DMS79 (cell line): ENCODE data around the gene FLACC1.
"Not testable (repeated sequence)": the region's sequence is repeated elsewhere in the genome, so short reads cannot be mapped to it uniquely, and the experiment has no call there.

ENCODE experiments used
- DNase-seq: peaks from one replicate; lab custom pipeline; 2025; lab: John Stamatoyannopoulos, UW

The FLACC1 gene

GRCh38 chr2:201348758-201349157 is 8.4 kb downstream of the FLACC1 start:
- no peak for DNase-seq

- no peak for DNase-seq
Observed at GRCh38 chr2:201347138-201347537, 10.0 kb downstream of the FLACC1 start.

- DNase-seq: no peak
Observed at GRCh38 chr2:201345625-201346213, 11.4 kb downstream of the FLACC1 start.

- no peak for DNase-seq
Observed at GRCh38 chr2:201344663-201345366, 12.3 kb downstream of the FLACC1 start.

- DNase-seq: no peak
Observed at GRCh38 chr2:201343559-201343958, 13.6 kb downstream of the FLACC1 start.

- DNase-seq: no peak
Observed at GRCh38 chr2:201342923-201343322, 14.2 kb downstream of the FLACC1 start.

- DNase-seq: no peak
Observed at GRCh38 chr2:201329409-201329808, 27.7 kb downstream of the FLACC1 start.

- no peak for DNase-seq
Observed at GRCh38 chr2:201327678-201328077, 29.5 kb downstream of the FLACC1 start.

GRCh38 chr2:201322772-201323171 is 34.4 kb downstream of the FLACC1 start:
- no peak for DNase-seq

GRCh38 chr2:201320701-201321100 is 36.4 kb downstream of the FLACC1 start:
- DNase-seq: no peak

DNA sequence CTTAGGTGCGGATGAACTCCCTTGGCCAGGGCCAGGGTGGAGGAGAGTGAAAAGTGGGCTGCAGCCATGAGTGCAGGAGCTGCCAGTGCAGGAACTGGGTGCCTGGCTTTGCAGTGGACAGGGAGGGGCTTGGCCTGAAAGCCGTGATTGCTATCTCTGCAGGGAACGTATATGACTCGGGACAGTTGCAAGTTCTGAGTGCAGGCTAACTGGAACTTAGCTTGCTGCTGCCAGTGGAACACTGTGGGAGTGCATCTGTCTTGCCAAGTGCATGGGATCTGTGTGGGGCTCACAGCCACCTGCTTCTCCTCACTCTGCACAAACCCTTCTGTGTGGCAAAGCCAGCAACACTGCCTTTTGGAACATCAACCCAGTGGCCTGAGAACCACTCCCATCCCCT is 36.9 kb downstream of the FLACC1 start:
- no peak for DNase-seq

GRCh38 chr2:201319511-201319910 is 37.6 kb downstream of the FLACC1 start:
- DNase-seq: no peak

DNA sequence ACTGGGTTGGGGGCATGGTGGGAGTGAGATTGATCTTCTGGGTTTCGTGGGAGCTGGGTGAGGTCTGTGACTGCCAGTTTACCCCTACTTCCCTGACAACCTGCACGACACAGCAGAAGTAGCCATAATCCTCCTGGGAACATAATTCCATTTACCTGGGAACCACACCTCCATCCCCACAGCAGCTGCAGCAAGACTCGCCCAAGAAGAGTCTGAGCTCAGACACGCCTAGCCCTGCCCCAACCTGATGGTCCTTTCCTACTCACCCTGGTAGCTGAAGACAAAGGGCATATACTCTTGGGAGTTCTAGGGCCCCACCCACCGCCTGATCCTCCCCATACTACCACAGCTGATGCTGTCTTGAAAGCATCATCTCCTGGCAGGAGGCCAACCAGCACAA is 43.8 kb downstream of the FLACC1 start:
- no peak for DNase-seq

DNA sequence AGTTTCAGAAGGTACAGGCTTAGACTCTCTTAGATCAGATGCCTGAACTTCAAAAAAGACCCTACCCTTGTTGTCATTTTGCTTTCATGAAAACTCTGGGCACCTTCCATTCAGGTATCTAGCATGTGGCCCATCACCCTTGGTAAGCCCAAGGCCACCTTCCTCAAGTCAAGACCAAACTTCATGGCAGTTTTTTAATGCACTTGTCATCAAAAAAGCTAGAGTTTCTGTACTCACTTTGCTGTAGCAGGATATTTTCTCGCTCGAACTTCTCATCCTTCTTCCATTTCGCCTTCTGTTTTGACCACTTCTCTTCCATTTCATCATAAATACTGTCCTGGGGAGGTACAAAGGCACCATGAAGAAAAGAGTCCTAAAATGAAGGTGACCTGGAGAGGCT is 48.2 kb downstream of the FLACC1 start:
- DNase-seq: no peak

DNA sequence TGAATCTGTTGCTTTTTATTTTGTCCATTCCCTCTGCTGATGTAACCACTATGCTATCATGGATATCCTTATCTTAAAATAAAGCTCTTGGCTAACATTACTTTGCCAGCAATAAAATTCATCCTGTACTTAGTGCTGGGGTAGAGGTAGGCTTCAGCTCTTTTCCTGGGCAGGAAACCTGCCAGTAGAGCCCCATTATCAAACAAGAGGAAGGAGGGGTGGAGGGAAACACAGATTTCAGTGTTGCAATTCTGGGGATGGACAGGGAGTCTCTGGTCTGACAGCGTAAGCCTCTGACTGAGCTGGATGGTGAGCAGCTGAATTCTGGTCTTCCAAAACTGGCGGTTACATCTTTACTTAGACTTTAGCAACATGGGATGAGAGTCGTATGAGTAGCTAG is 49.3 kb downstream of the FLACC1 start:
- DNase-seq: no peak

DNA sequence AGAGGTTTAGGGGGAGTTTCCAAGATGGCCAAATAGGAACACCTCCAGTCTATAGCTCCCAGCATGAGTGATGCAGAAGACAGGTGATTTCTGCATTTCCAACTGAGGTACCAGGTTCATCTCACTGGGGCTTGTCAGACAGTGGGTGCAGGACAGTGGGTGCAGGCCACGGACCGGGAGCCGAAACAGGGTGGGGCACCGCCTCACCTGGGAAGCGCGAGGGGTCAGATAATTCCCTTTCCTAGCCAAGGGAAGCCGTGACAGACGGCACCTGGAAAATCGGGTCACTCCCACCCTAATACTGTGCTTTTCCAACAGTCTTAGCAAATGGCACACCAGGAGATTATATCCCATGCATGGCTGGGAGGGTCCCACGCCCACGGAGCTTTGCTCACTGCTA is 57.2 kb downstream of the FLACC1 start:
- not testable (repeated sequence) for DNase-seq

DNA sequence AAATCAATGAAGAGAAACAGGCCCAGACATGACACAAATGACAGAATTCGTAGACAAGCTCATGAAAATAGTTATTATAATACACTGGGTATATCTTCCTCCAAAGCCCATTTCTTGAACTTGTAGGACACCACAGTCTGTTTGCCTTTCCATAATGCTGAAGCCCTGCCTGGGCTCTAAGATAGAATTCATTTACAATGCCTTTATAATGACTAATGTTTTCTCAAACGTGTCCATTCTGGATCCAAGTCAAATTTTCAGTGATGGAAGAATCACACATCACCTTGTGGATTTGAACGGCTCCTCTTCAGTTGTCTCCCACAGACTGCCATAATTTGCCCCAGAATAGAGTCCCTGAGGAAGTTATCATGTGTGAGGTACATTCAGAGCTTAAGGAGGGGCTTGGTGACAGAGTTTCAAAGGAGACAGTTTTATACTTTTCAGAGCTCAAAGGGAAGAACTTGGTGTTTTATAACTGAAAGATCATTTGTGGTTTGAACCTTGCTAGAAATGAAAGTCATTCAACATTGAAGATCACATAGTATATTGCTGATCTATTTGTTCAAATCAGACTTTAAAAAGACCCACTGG is 58.6 kb downstream of the FLACC1 start:
- DNase-seq: no peak

- DNase-seq: not testable (repeated sequence)
Observed at GRCh38 chr2:201290457-201291148, 66.5 kb downstream of the FLACC1 start.

DNA sequence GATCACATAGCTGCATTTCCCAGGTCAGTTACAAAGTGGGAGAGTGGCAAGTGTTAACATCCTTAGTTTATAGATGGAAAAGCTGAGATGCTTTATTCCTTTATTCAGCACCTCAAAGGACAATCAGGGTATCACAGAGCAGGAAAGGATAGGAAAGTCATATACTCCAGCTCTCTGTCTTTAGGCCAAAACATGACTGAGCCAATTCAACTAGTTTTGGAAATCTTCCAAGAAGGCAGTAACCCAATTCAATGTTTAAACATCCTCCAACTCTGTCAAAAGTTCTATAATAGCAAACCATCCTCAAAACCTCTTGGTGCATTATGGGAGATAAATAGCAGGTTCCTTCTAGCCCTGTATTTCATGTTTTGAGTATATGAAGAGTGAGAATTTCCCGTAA is 71.6 kb downstream of the FLACC1 start:
- no peak for DNase-seq

DNA sequence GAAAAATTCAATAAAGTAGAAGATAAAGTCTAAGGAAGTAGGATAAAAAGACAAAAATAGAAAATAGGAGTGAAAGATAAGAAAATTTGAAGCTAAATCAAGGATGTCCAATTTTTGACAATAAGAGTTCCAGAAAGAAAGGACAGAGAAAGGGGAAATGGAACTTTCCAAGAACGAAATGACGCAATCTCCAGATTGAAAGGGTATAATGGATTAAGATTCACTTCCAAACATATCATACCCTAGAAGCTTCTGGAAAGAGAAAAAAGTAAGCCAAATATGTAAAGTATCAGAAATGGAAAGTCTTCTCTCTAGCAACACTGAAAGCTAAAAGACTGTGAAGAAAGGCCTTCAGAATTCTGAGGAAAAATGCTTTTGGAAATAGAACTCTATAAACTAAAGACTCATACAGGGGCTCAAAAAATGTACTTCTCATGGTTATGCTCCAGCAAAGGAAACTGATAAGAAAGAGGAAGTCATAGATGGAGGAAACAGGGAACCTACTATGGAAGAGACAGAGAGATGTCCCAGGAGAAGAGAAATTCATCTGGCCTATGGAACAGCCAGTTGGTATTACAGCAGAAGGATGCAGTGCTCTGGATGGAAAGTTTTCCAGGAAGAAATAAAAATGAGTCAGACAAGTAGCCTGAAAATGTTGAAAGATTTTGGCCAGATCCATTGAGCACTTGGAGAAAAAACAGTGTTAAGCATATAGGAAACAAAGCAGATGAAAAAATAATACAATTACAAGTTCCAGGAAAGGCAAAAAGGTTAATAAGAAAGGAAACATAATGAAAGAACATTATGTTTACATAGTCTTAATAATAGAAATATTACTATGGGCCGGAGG is 76.7 kb downstream of the FLACC1 start:
- DNase-seq: no peak

GRCh38 chr2:201279079-201279478 is 78.1 kb downstream of the FLACC1 start:
- DNase-seq: no peak

DNA sequence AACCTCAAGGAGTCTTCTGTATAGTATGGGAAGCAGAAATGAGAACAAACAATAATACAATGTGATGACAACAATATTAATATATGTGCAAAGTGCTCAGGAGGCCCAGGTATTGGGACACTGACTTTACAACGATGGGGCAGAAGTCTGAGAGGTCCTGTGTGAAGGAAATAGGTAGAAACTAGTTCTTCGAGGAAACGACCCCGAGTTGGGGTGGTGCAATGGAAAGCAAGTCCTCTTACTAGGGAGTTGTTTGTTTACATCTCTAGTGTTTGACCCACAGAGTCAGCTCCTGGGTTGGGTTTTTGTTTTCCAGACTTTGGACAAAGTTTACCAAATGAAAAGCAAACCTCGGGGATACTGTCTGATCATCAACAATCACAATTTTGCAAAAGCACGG is 80.6 kb downstream of the FLACC1 start:
- DNase-seq: no peak
